Upper lobe of right lung (tissue), 1 donor: Measurements from ENCODE around the gene KCNT1. TPM values are rescaled to one million over a fixed set of nuclear protein-coding genes. Genes with fewer than 3 reads are reported as not detected.

ENCODE experiments used
- ATAC-seq: fragments of 200-7000 bp; cut with Tn5 transposase; one replicate; pipeline ENCODE4 v1.9.1; 2020; ENCODE audit warnings: mild to moderate bottlenecking, moderate library complexity
- DNase-seq: peaks from one replicate; pipeline ENCODE4 v3.0.0-alpha.2; 2020
- H3K27ac ChIP-seq: fragments of 200-600 bp; one replicate; pipeline ENCODE4 v1.8.0; 2022
- H3K27me3 ChIP-seq: fragments of 200-600 bp; one replicate; pipeline ENCODE4 v1.8.0; 2022; ENCODE audit warnings: mild to moderate bottlenecking
- H3K36me3 ChIP-seq: fragments of 200-600 bp; one replicate; pipeline ENCODE4 v1.8.0; 2022
- H3K4me1 ChIP-seq: fragments of 200-600 bp; one replicate; pipeline ENCODE4 v1.8.0; 2022
- H3K4me3 ChIP-seq: fragments of 200-600 bp; one replicate; pipeline ENCODE4 v1.8.0; 2022; ENCODE audit warnings: mild to moderate bottlenecking
- H3K9me3 ChIP-seq: fragments of 200-600 bp; one replicate; pipeline ENCODE4 v1.8.0; 2022
- intact Hi-C: fragments of 100-400 bp; cut with DNase I; formaldehyde crosslinking; loops from one replicate; pipeline ENCODE4 v1.11.0; 2022
- total RNA-seq: library from RNA; stranded (reverse); fragmentation: NEBNext Ultra II Directional; extraction: Animal tissue kit (Norgen Biotek cat#: 25700); gene quantifications from one replicate; pipeline ENCODE4 v1.2.1, GENCODE V29; 2021
- TF ChIP-seq, protein P1 (sequence below): fragments of 200-600 bp; IDR thresholded peaks from one replicate; pipeline ENCODE4 v1.8.0; 2022; ENCODE audit warnings: antibody characterized with exemption
- donor health status: DM: no; HTN: yes; CAD: no; lungs with severe emphysema.

The KCNT1 gene
- total RNA-seq, 1 donor from 2014 or later: 0.29 TPM

DNA sequence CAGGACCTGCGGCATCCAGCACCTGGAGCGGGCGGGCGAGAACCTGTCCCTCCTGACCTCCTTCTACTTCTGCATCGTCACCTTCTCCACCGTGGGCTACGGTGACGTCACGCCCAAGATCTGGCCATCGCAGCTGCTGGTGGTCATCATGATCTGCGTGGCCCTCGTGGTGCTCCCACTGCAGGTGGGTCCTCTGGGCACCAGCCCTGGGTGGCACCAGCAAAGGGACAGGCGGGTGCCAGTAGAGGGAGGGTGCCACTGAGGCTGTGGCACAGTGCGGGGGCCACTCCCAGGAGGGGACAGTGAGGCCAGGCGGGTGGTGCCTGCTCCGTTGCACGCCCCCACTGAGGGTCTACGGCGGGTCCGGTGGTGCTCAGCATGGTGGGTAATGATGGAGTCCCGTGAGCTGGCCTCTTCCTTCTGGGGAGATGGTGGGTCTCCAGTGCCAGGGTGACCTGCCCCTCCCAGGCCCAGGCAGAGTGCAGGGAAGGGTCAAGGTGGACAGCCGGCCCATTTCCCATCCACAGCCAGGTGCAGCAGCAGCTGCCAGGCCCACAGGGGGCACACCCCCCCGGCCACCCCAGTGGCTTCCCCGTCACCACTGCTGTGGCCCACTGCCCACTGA is 57.8 kb downstream of the KCNT1 start:
- H3K4me1 ChIP-seq: no peaks in the 10 kb centered on the region
- ATAC-seq: no peak
- no peak for DNase-seq

DNA sequence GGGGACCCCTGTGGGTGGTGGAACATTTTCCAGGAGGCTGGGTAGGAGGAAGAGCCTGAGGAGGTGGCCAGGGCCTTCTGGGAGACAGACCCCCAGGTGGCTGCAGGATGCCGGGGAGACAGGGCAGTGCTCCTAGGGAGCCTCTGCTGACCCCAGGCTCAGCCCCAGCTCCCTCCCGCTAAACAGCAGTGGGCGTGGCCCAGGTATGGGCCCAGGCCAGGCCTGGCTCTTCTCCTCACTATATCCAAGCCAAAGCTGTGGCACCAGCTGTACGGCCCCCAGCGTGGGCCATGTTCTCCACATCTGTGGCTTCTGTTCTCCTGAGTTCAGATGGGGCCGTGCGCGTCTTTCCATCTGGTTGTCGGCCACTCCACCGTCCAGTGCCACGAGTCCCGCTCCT is 58.5 kb downstream of the KCNT1 start:
- TF ChIP-seq, protein P1, sequence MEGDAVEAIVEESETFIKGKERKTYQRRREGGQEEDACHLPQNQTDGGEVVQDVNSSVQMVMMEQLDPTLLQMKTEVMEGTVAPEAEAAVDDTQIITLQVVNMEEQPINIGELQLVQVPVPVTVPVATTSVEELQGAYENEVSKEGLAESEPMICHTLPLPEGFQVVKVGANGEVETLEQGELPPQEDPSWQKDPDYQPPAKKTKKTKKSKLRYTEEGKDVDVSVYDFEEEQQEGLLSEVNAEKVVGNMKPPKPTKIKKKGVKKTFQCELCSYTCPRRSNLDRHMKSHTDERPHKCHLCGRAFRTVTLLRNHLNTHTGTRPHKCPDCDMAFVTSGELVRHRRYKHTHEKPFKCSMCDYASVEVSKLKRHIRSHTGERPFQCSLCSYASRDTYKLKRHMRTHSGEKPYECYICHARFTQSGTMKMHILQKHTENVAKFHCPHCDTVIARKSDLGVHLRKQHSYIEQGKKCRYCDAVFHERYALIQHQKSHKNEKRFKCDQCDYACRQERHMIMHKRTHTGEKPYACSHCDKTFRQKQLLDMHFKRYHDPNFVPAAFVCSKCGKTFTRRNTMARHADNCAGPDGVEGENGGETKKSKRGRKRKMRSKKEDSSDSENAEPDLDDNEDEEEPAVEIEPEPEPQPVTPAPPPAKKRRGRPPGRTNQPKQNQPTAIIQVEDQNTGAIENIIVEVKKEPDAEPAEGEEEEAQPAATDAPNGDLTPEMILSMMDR: no peak
- Histone ChIP-seq H3K27me3 (no peaks in the 10 kb centered on the region), H3K27ac (no peak overlapping the region), H3K4me3 (no peak overlapping the region), H3K36me3 (no peaks in the 10 kb centered on the region), H3K9me3 (no peaks in the 10 kb centered on the region), H3K4me1 (no peaks in the 10 kb centered on the region)
- intact Hi-C loops: no loop called here
- ATAC-seq: no peak
- DNase-seq: no peak

More for the DNA sequence above, 57.8 kb downstream of the KCNT1 start:
- Histone ChIP-seq H3K4me3 (no peak overlapping the region), H3K27me3 (no peaks in the 10 kb centered on the region), H3K36me3 (no peaks in the 10 kb centered on the region), H3K9me3 (no peaks in the 10 kb centered on the region), H3K27ac (no peak overlapping the region)
- TF ChIP-seq, protein P1: no peak
- intact Hi-C loops: no loop called here

DNA sequence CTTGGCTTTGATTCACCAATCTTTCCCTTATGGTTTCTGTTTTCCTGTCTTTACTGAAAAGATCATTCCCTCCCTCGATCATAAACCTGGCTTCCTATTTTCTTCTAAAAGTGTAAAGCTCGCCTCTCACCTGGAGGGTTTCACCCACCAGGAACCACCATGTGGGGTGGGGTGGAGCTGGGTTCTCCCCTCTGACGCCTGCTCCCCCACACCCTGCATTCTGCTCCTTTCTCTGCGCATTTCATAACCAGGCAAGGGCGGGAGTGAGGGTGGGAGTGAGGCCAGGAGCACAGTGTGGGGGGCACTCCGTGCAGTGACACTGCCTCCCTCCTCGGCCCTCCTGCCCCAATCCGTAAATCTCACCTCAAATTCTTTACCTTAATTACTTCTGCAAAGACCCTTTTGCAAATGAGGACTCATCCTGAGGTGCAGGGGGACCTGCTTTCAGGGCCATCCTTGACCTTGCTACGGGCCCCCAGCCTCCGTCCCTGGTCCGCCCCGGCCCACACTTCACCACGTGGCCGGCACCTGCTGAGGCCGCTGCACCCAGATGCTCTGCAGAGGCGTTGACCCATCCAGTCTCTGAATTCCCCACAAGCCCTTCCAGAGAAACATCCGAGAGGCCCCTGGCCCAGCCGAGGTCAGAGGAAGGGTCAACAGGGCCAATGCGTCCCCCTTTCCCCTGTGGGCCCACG is 59.3 kb downstream of the KCNT1 start:
- no peaks in the 10 kb centered on the region for H3K27me3 ChIP-seq
- H3K4me1 ChIP-seq: no peaks in the 10 kb centered on the region
- no peak overlapping the region for H3K4me3 ChIP-seq
- H3K9me3 ChIP-seq: no peaks in the 10 kb centered on the region
- TF ChIP-seq, protein P1: no peak
- no peak overlapping the region for H3K27ac ChIP-seq
- H3K36me3 ChIP-seq: no peaks in the 10 kb centered on the region
- intact Hi-C loops: no loop called here
- ATAC-seq (no peak), DNase-seq (no peak)

DNA sequence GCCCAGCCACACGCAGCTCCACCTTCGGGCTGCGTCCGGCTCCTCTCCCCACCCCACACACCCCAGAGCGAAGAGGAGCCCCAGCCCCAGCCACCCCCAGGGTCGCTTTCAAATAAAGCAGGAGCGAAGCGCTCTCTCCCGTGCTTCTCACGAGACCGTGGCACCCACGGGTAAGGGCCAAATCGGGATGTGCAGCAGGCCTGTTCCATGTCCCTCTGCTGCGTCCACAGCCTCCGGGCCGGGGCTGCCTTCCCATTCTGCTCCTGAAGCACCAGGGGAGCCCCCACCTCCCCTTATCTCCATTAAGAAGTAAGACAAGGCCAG is 59.8 kb downstream of the KCNT1 start:
- ATAC-seq: no peak
- Histone ChIP-seq H3K36me3 (no peaks in the 10 kb centered on the region), H3K4me1 (no peaks in the 10 kb centered on the region), H3K4me3 (no peak overlapping the region), H3K27me3 (no peaks in the 10 kb centered on the region), H3K27ac (no peak overlapping the region), H3K9me3 (no peaks in the 10 kb centered on the region)
- intact Hi-C loops: no loop called here
- TF ChIP-seq, protein P1: no peak
- DNase-seq: no peak

DNA sequence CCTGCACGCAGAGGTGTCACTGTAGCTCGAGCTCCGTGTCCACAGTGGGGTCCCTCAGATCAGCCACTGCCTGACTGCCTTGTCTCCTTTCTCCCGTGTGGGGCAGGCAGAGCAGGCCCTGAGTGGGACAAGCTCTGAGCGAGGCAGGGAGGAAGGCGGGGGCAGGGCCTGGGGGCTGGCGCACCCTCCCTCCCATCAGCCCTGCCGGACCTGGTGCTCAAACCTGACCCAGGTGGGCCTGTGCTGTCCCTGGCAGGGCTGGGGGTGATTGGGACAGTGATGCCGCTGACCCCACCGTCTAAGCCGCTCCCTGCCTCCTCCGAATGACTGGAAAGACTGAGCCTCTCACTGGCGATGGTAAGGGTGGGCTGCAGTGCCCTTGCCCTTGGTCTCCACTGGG is 60.9 kb downstream of the KCNT1 start:
- Histone ChIP-seq H3K36me3 (no peaks in the 10 kb centered on the region), H3K27me3 (no peaks in the 10 kb centered on the region), H3K4me3 (no peak overlapping the region), H3K4me1 (no peaks in the 10 kb centered on the region), H3K27ac (no peak overlapping the region), H3K9me3 (no peaks in the 10 kb centered on the region)
- ATAC-seq (no peak), DNase-seq (no peak)
- intact Hi-C loops: no loop called here
- TF ChIP-seq, protein P1: no peak
